GM12878 (cell line): Measurements from ENCODE around the gene CMSS1. TPM values are rescaled to one million over a fixed set of nuclear protein-coding genes. Genes with fewer than 3 reads are reported as not detected.

Source experiments
- ATAC-seq: fragments of 200-7000 bp; cut with Tn5 transposase; 3 replicates; pipeline ENCODE4 v1.9.1; 2020; ENCODE audit warnings: mild to moderate bottlenecking, moderate library complexity
- BruUV-seq: library from RNA; stranded (reverse); fragments of 400-500 nt; replicated peaks from 2 replicates; lab custom pipeline; 2021; lab: Mats Ljungman, UMichigan
- CTCF ChIA-PET: fragments of 300-600 bp; sonication (Branson Sonifier 250); formaldehyde crosslinking; extraction: SDS; loops from one replicate; lab custom pipeline; 2021; ENCODE audit warnings: inconsistent platforms; lab: Yijun Ruan, JAX
- POLR2A ChIA-PET: fragments of 350-600 bp; formaldehyde crosslinking; extraction: SDS; loops from one replicate; lab custom pipeline; 2021; ENCODE audit warnings: inconsistent platforms; lab: Charles Lee
- RAD21 ChIA-PET: fragments of 300-600 bp; sonication (Branson Sonifier 250); formaldehyde crosslinking; loops from one replicate; lab custom pipeline; 2023; ENCODE audit warnings: antibody characterized with exemption; ENCODE audit not compliant: unreplicated experiment; lab: Charles Lee
- SMC1A ChIA-PET: fragments of 300-600 bp; sonication (Branson Sonifier 250); formaldehyde crosslinking; loops from one replicate; lab custom pipeline; 2023; ENCODE audit not compliant: unreplicated experiment, uncharacterized antibody; lab: Charles Lee
- DNase-seq: peaks from one replicate; pipeline ENCODE4 v3.0.0-alpha.2; 2011; ENCODE audit warnings: low read depth, low spot score
- FAIRE-seq: peaks from 3 replicates; lab custom pipeline; 2011; peaks lifted over from hg19 to GRCh38; lab: Jason Lieb, UNC
- H2AFZ ChIP-seq: 2 replicates; pipeline ENCODE4 v1.6.0; 2011; ENCODE audit warnings: low read depth, low read length, control low read depth; ENCODE audit not compliant: control insufficient read depth
- H3K27ac ChIP-seq: 2 replicates; pipeline ENCODE4 v1.5.1; 2011; ENCODE audit warnings: control low read depth; ENCODE audit not compliant: control insufficient read depth, insufficient read depth
- H3K27me3 ChIP-seq, 2 experiments: replicated peaks in 1 of 2; 2 replicates each; pipeline versions ENCODE4 v1.6.0 to v1.6.1; 2011; ENCODE audit warnings: low read length in 1 of 2; ENCODE audit not compliant: control insufficient read depth in 2 of 2, insufficient read depth in 2 of 2
- H3K36me3 ChIP-seq, 2 experiments: 2 replicates each; pipeline ENCODE4 v1.5.1; 2011; ENCODE audit warnings: low read length in 1 of 2; ENCODE audit not compliant: control insufficient read depth in 2 of 2, insufficient read depth in 2 of 2
- H3K4me1 ChIP-seq: 2 replicates; pipeline ENCODE4 v1.6.1; 2011; ENCODE audit warnings: mild to moderate bottlenecking, low read length, moderate library complexity, mixed read lengths; ENCODE audit not compliant: control insufficient read depth, insufficient read depth
- H3K4me2 ChIP-seq: 2 replicates; pipeline ENCODE4 v1.6.0; 2011; ENCODE audit warnings: control low read depth; ENCODE audit not compliant: control insufficient read depth, insufficient read depth
- H3K4me3 ChIP-seq: fragments of 200-600 bp; sonication (generic); 2 replicates; pipeline ENCODE4 v1.5.1; 2016
- H3K79me2 ChIP-seq: 2 replicates; pipeline ENCODE4 v1.6.0; 2011; ENCODE audit warnings: low read length; ENCODE audit not compliant: control insufficient read depth, insufficient read depth
- H3K9ac ChIP-seq: 2 replicates; pipeline ENCODE4 v1.8.0; 2011; ENCODE audit warnings: low read length, control low read depth, mixed read lengths; ENCODE audit not compliant: control insufficient read depth, insufficient read depth
- H3K9me3 ChIP-seq: replicated peaks from 3 replicates; pipeline ENCODE4 v1.5.1; 2011; ENCODE audit warnings: mild to moderate bottlenecking, low read length; ENCODE audit not compliant: control insufficient read depth, insufficient read depth
- H4K20me1 ChIP-seq: 2 replicates; pipeline ENCODE4 v1.6.0; 2011; ENCODE audit not compliant: control insufficient read depth, insufficient read depth
- ASH2L ChIP-seq: fragments of 300-600, 200-600 bp; sonication (generic); IDR thresholded peaks from 2 replicates; pipeline ENCODE4 v1.6.1; 2017; ENCODE audit warnings: low read depth, mild to moderate bottlenecking, borderline replicate concordance
- E2F8 ChIP-seq: fragments of 450-650 bp; IDR thresholded peaks from 2 replicates; pipeline ENCODE4 v1.6.1; 2018; ENCODE audit warnings: mild to moderate bottlenecking, low read depth, moderate library complexity; ENCODE audit not compliant: partially characterized antibody
- NKRF ChIP-seq: fragments of 450-650 bp; conservative IDR thresholded peaks from 2 replicates; pipeline ENCODE4 v1.6.1; 2017; ENCODE audit warnings: mild to moderate bottlenecking, moderate library complexity
- PKNOX1 ChIP-seq: fragments of 450-650 bp; IDR thresholded peaks from 2 replicates; pipeline ENCODE4 v1.6.1; 2016; ENCODE audit warnings: mild to moderate bottlenecking
- SP1 ChIP-seq: IDR thresholded peaks from one replicate; pipeline ENCODE4 v1.6.1; 2011; ENCODE audit warnings: low read depth, low read length
- ZSCAN29 ChIP-seq: fragments of 450-650 bp; IDR thresholded peaks from 2 replicates; pipeline ENCODE4 v1.6.1; 2017; ENCODE audit warnings: mild to moderate bottlenecking, moderate library complexity
- WGBS: methylation state at CpG from one replicate; pipeline ENCODE4 v1.1.6; 2016; ENCODE audit warnings: low lambda C conversion rate; ENCODE audit not compliant: insufficient replicate concordance, insufficient coverage; ENCODE audit errors: missing lambda C conversion rate; 5-methylcytosine and 5-hydroxymethylcytosine counted together
- in situ Hi-C: fragments of 300-500 bp; cut with MboI; formaldehyde crosslinking; loops from 9 replicates; pipeline ENCODE4 v1.14.3; 2018; ENCODE audit warnings: mixed read lengths
- intact Hi-C: fragments of 100-400 bp; cut with micrococcal nuclease; formaldehyde crosslinking; loops from one replicate; pipeline ENCODE4 v1.14.2; 2022; ENCODE audit not compliant: unreplicated experiment
- polyA plus RNA-seq, 11 experiments: library from polyadenylated mRNA; depleted of rRNA in 4 of 11; unstranded in 6 of 11; stranded (reverse) in 5 of 11; fragments of >200 nt; fragmentation: Nextera tagmentation in 4 of 11; fragmentation: Illumina TruSeq in 1 of 11; extraction: Ambion mirVana in 4 of 11; extraction: Trizol in 1 of 11; gene quantifications; 1 replicate in 1 of 11; 2 replicates in 10 of 11; pipeline versions ENCODE4 v1.2.1 to v1.2.3, GENCODE V29; 2011 to 2016; ENCODE audit warnings: inconsistent platforms in 2 of 11, missing spikeins in 2 of 11, low read depth in 1 of 11
- total RNA-seq, 4 experiments: library from RNA; depleted of rRNA in 3 of 4; stranded (reverse); fragments of >200 nt in 3 of 4; fragmentation: Illumina TruSeq in 1 of 4; extraction: Trizol in 1 of 4; gene quantifications; 2 replicates each; pipeline versions ENCODE4 v1.2.1 to v1.2.3, GENCODE V29; 2013 to 2021

Gene CMSS1
- total and polyA plus RNA-seq, 10 of the 15 experiments (the other 5 are each of a cell fraction or from before 2014, with no cell fraction given) = 31.0 to 118 (median 70.1) TPM

GRCh38 chr3:99863002-99863401 is 45.3 kb downstream of the CMSS1 start:
- in situ Hi-C loops (no loop called here), intact Hi-C loops (no loop called here)
- Histone ChIP-seq H3K79me2 (peaks cover under 1% of the 10 kb centered on the region), H3K36me3 (no peaks in the 10 kb centered on the region), H3K4me1 (peaks cover 16% of the 10 kb centered on the region), H3K4me3 (no peak overlapping the region), H3K9ac (no peak overlapping the region), H3K9me3 (no peaks in the 10 kb centered on the region; the same call in 2 of the 3 replicates), H2AFZ (no peak overlapping the region), H4K20me1 (no peaks in the 10 kb centered on the region), H3K27ac (no peak overlapping the region), H3K27me3 (no peaks in the 10 kb centered on the region), H3K4me2 (no peak overlapping the region)
- ChIA-PET CTCF (interaction anchor here (0.7 kb wide), 1 partner anchor 10 kb away, joined by 3 read pairs; no protein-coding TSS in a partner anchor), RAD21 (no interaction called here), POLR2A (no interaction called here), SMC1A (interaction anchor here (0.6 to 1.5 kb wide), 5 partner anchors 13 to 471 kb away, joined by 3 to 5 read pairs (median 3); no protein-coding TSS in a partner anchor)
- no peak for DNase-seq
- 95% methylated on average over 6 of the region's 6 CpGs for WGBS
- FAIRE-seq = no peak
- ATAC-seq = no peak
- no peak for TF ChIP-seq ASH2L
- TF ChIP-seq E2F8 = no peak
- TF ChIP-seq PKNOX1 = no peak
- TF ChIP-seq ZSCAN29 = no peak
- TF ChIP-seq SP1 = no peak
- no peak for TF ChIP-seq NKRF
- BruUV-seq = no TSS peak
